Psoas muscle (tissue), 8 donors: ENCODE results near the gene GSTCD. TPM values are rescaled to one million over a fixed set of nuclear protein-coding genes. Genes with fewer than 3 reads are reported as not detected.
A peak's percentile ranks its signal among the peaks of the same experiment; 100 is the strongest.

Experiments used
- ATAC-seq, 4 donors: fragments of 200-7000 bp; cut with Tn5 transposase; one replicate each; pipeline ENCODE4 v1.9.1; 2020; ENCODE audit warnings: moderate library complexity in 3 of 4, mild to moderate bottlenecking in 2 of 4
- DNase-seq, 2 donors: peaks; one replicate each; pipeline ENCODE4 v3.0.0-alpha.2; 2020
- H3K27ac ChIP-seq: fragments of 200-600 bp; one replicate; pipeline ENCODE4 v1.8.0; 2022
- H3K27me3 ChIP-seq, 3 donors: fragments of 200-600 bp in 1 of 3; one replicate each; pipeline versions ENCODE4 v1.6.1 to v1.8.0; 2013 to 2022; ENCODE audit warnings: low read length in 2 of 3, mild to moderate bottlenecking in 2 of 3, moderate library complexity in 1 of 3; ENCODE audit not compliant: insufficient read depth in 3 of 3
- H3K36me3 ChIP-seq, 2 donors: fragments of 200-600 bp in 1 of 2; one replicate each; pipeline versions ENCODE4 v1.6.1 to v1.8.0; 2013 to 2022; ENCODE audit warnings: low read depth in 1 of 2, mild to moderate bottlenecking in 1 of 2, moderate library complexity in 1 of 2; ENCODE audit not compliant: insufficient read depth in 1 of 2
- H3K4me1 ChIP-seq: fragments of 200-600 bp; one replicate; pipeline ENCODE4 v1.8.0; 2022
- H3K4me3 ChIP-seq: fragments of 200-600 bp; one replicate; pipeline ENCODE4 v1.8.0; 2022; ENCODE audit warnings: mild to moderate bottlenecking
- H3K9me3 ChIP-seq: fragments of 200-600 bp; one replicate; pipeline ENCODE4 v1.8.0; 2022
- CTCF ChIP-seq: fragments of 200-600 bp; IDR thresholded peaks from one replicate; pipeline ENCODE4 v1.8.0; 2022; ENCODE audit warnings: antibody characterized with exemption
- WGBS, 3 donors: extraction: QIAGEN DNeasy Blood & Tissue Kit; methylation state at CpG; one replicate each; pipeline versions ENCODE4 v1.1.6 to v1.1.7; 2013; 5-methylcytosine and 5-hydroxymethylcytosine counted together
- intact Hi-C, 2 donors: fragments of 100-400 bp; cut with DNase I; formaldehyde crosslinking; loops; one replicate each; pipeline versions ENCODE4 v1.11.0 to v1.14.2; 2022
- polyA plus RNA-seq, 3 donors: library from polyadenylated mRNA; stranded (reverse); fragments of 200-250 nt; gene quantifications; one replicate each; pipeline ENCODE4 v1.2.3, GENCODE V29; 2013
- total RNA-seq, 4 donors: library from RNA; stranded (reverse); fragmentation: NEBNext Ultra II Directional in 2 of 4; extraction: Animal tissue kit (Norgen Biotek cat#: 25700) in 2 of 4; gene quantifications; one replicate each; pipeline versions ENCODE4 v1.2.1 to v1.2.4, GENCODE V29; 2021 to 2023
- donor health status: healthy with polysubstance abuse.
- donor health status: DM: no; HTN: no; CAD: no; lungs with moderate emphysema.
- donor health status: Bipolar disorder and iron deficiency.
- donor health status: healthy.
- donor health status: DM: yes; HTN: yes; CAD: no.
- donor health status: DM: no; HTN: no; CAD: no.
- donor health status: DM: no; HTN: no; CAD: no.
- donor health status: DM: yes; HTN: yes; CAD: no.

GSTCD gene
- total and polyA plus RNA-seq, 7 donors = 0.82 to 6.6 (median 3.5) TPM

GRCh38 chr4:105859233-105859632 lies 150.6 kb downstream of the GSTCD start:
- no peaks in the 10 kb centered on the region for H3K36me3 ChIP-seq
- peak; percentile 32 to 68 (median 56) for ATAC-seq
- WGBS, 3 donors = 23 to 48% (median 27%) methylated on average over 1 of the region's 1 CpG

GRCh38 chr4:105870963-105871362 lies 162.4 kb downstream of the GSTCD start:
- WGBS, 3 donors = 49 to 60% (median 52%) methylated on average over 3 of the region's 3 CpGs

More at GRCh38 chr4:105859233-105859632, 150.6 kb downstream of the GSTCD start:
- Histone ChIP-seq H3K4me3 (no peak overlapping the region), H3K27ac (no peak overlapping the region), H3K27me3 (no peaks in the 10 kb centered on the region), H3K4me1 (no peaks in the 10 kb centered on the region), H3K9me3 (no peaks in the 10 kb centered on the region)
- no peak for DNase-seq
- intact Hi-C loops = no loop called here
- TF ChIP-seq CTCF = no peak

GRCh38 chr4:105871997-105872396 lies 163.4 kb downstream of the GSTCD start:
- H3K27ac ChIP-seq = no peak overlapping the region
- no peaks in the 10 kb centered on the region for H3K9me3 ChIP-seq
- ATAC-seq (no peak), DNase-seq (no peak)
- H3K27me3 ChIP-seq = no peaks in the 10 kb centered on the region
- 67 to 72% (median 67%) methylated on average over 2 of the region's 2 CpGs for WGBS, 3 donors
- no peak for TF ChIP-seq CTCF
- peaks cover 16% of the 10 kb centered on the region for H3K4me1 ChIP-seq
- no peak overlapping the region for H3K4me3 ChIP-seq
- H3K36me3 ChIP-seq = no peaks in the 10 kb centered on the region
- intact Hi-C loops = no loop called here

More at GRCh38 chr4:105870963-105871362, 162.4 kb downstream of the GSTCD start:
- peak in 1 of 4 donors; percentile 68 for ATAC-seq
- Histone ChIP-seq H3K4me3 (no peak overlapping the region), H3K27ac (no peak overlapping the region), H3K27me3 (no peaks in the 10 kb centered on the region), H3K4me1 (peaks cover 16% of the 10 kb centered on the region), H3K9me3 (no peaks in the 10 kb centered on the region), H3K36me3 (no peaks in the 10 kb centered on the region)
- intact Hi-C loops = no loop called here
- TF ChIP-seq CTCF = no peak
- DNase-seq = no peak

GRCh38 chr4:105875233-105875632 lies 166.6 kb downstream of the GSTCD start:
- H3K36me3 ChIP-seq = no peaks in the 10 kb centered on the region
- peak overlapping the region; percentile 26 for H3K27ac ChIP-seq
- intact Hi-C loops = no loop called here
- no peak for TF ChIP-seq CTCF
- no peak for DNase-seq
- no peaks in the 10 kb centered on the region for H3K9me3 ChIP-seq
- H3K4me1 ChIP-seq = peaks cover 16% of the 10 kb centered on the region
- peak; percentile 55 to 89 (median 70) for ATAC-seq
- H3K4me3 ChIP-seq = no peak overlapping the region
- no peaks in the 10 kb centered on the region for H3K27me3 ChIP-seq

GRCh38 chr4:105878668-105879067 lies 170.1 kb downstream of the GSTCD start:
- H3K9me3 ChIP-seq = no peaks in the 10 kb centered on the region
- H3K36me3 ChIP-seq = no peaks in the 10 kb centered on the region
- TF ChIP-seq CTCF = no peak
- H3K27me3 ChIP-seq = no peaks in the 10 kb centered on the region
- peak in 3 of 4 donors; percentile 61 to 73 (median 64) for ATAC-seq
- intact Hi-C loops = no loop called here
- H3K27ac ChIP-seq = no peak overlapping the region
- H3K4me3 ChIP-seq = no peak overlapping the region
- WGBS, 3 donors = 18 to 36% (median 23%) methylated on average over 2 of the region's 2 CpGs
- no peak for DNase-seq
- H3K4me1 ChIP-seq = peaks cover 16% of the 10 kb centered on the region
